ENCODE measurements around the gene BPIFB3. TPM values are rescaled to one million over a fixed set of nuclear protein-coding genes. Genes with fewer than 3 reads are reported as not detected.
"Not testable (repeated sequence)": the region's sequence is repeated elsewhere in the genome, so short reads cannot be mapped to it uniquely, and the experiment has no call there.

The BPIFB3 gene
- total RNA-seq, 1 donor from 2014 or later, result not detected

GRCh38 chr20:33075281-33075680 lies 21.6 kb downstream of the BPIFB3 start:
- DNase-seq, result no peak
- intact Hi-C loops (cut with micrococcal nuclease), result no loop called here

DNA sequence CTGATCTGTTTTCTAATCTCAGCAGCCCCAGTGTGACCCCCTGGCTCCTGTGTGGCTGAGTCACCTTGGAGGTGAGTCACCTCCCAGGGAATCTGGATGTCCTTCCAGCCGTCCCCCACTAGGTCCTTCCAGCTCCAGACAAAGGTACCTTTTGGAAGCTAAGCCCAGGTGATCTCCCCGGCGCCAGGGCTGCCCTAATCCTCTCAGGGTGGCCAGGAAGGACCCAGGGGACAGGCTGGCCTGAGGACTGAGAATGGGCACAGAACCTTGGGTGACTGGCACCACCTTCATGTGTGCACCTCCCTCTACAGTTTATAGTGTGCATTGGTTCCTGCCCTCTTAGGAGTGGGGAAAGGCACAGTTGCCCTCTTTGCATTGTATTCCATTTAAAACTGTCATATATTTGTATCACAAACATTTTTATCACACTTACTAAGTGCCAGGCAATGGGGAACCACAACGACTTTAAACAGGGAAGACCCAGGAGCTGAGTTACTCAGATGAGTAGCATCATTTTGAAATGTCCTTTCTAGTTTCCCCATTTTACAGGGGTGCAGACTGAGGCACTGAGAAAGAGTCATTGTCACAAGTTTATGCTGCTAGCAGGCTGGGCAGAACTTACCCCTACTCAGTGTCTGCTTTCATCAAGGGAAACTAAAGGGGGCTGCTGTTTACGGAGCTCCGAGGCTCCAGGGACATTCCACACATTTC lies 23.1 kb downstream of the BPIFB3 start:
- intact Hi-C loops (cut with micrococcal nuclease), result no loop called here
- ATAC-seq, result no peak
- no peak for DNase-seq

More at GRCh38 chr20:33075281-33075680, 21.6 kb downstream of the BPIFB3 start:
- ATAC-seq, result no peak

DNA sequence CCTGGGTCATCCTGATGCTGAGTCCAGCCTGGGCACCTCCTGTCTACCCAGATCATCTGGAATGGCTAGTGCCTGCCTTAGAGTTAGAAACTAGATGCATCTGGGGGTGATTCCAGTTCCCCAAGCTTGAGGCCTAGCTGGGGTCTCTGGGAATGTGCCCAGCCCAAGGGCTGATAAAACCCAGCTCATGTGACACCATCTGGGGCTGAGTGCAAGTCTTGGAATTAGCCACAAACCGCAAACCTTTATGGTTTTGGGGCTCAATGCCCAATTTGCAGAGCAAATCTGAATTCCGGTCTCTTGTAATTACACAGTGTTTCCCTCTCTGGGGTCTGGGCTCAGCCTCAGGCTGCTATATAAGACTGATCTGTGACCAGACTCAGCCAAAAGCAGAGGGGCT lies 25.6 kb downstream of the BPIFB3 start, which contains the start of gene BPIFB4:
BPIFB4 (plus strand) TSS at position 385 of the 400 bp plus-strand sequence. CDS start 1,884 bp downstream, outside the sequence.
- ATAC-seq (no peak), DNase-seq (no peak)
- intact Hi-C loops (cut with micrococcal nuclease), result no loop called here

- intact Hi-C loops (cut with micrococcal nuclease), result no loop called here
- ATAC-seq (no peak), DNase-seq (no peak)
Measured at GRCh38 chr20:33081411-33082154, 27.9 kb downstream of the BPIFB3 start.

DNA sequence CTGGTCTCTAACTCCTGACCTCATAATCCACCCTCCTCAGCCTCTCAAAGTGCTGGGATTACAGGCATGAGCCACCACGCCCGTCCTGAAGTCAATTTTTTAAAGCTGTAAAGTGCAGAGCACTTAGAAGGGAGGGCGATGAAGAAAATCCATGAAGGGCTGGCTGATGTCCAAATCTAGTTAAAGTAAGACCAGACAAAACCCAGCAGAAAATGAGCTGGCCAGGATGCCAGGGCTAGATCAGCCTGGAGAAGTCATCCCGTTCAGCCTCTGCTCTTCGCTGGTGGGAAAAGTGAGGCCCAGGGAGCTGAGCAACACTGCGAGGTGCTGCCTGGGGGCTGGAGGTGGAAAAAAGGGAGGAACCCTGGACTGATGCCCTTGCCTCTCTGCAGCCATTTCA lies 28.8 kb downstream of the BPIFB3 start:
- intact Hi-C loops (cut with micrococcal nuclease), result no loop called here
- DNase-seq (no peak), ATAC-seq (no peak)

- DNase-seq (no peak), ATAC-seq (no peak)
- intact Hi-C loops (cut with micrococcal nuclease), result no loop called here
Measured at GRCh38 chr20:33083544-33084340, 30.0 kb downstream of the BPIFB3 start.

GRCh38 chr20:33084722-33085121 lies 31.0 kb downstream of the BPIFB3 start:
- ATAC-seq (no peak), DNase-seq (no peak)
- intact Hi-C loops (cut with micrococcal nuclease), result no loop called here

GRCh38 chr20:33086052-33086722 lies 32.5 kb downstream of the BPIFB3 start:
- intact Hi-C loops (cut with micrococcal nuclease), result no loop called here
- ATAC-seq, result no peak
- DNase-seq, result no peak

GRCh38 chr20:33091147-33091546 lies 37.4 kb downstream of the BPIFB3 start:
- no peak for ATAC-seq
- intact Hi-C loops (cut with micrococcal nuclease), result no loop called here
- no peak for DNase-seq

DNA sequence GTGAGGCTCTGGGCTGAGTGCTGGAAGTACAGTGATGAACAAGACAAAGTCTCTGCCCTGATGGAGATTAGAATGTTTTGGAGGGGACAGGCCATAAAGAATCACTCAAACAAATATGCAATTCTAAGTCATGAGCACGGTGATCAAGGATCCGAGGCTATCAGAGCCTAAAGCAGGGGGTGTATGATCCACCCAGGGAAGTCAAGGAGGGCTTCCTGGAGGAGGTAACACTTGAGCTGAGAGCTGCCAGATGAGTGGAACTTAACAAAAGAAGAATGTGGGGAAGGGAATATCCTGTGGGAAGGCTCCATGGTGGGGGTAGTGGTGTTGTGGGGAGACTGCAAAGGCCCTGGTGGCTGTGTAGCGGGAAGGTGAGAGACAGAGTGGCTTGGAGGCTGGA lies 38.0 kb downstream of the BPIFB3 start:
- intact Hi-C loops (cut with micrococcal nuclease), result no loop called here
- ATAC-seq (no peak), DNase-seq (no peak)

GRCh38 chr20:33092361-33092760 lies 38.7 kb downstream of the BPIFB3 start:
- intact Hi-C loops (cut with micrococcal nuclease), result no loop called here
- DNase-seq (no peak), ATAC-seq (no peak)

DNA sequence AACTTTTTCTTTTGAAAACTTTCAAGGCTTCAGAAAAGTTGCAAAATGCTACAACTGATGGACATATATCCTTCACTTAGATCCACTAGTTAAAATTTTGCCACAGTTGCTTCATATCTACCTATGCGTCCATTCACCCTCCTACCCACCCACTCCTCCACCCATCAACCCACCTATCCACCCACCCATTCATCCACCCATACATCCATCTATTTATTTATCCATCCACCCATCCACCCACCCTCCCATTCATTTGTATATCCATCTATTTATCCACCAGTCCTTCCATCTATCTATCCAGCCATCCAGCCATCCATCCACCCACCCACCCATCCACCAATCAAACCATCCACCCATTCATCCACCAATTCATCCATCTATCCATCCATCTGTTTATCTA lies 39.4 kb downstream of the BPIFB3 start:
- ATAC-seq (no peak), DNase-seq (no peak)
- intact Hi-C loops (cut with micrococcal nuclease), result no loop called here

- ATAC-seq (no peak), DNase-seq (no peak)
- intact Hi-C loops (cut with micrococcal nuclease), result no loop called here
Measured at GRCh38 chr20:33093582-33093981, 39.9 kb downstream of the BPIFB3 start.

DNA sequence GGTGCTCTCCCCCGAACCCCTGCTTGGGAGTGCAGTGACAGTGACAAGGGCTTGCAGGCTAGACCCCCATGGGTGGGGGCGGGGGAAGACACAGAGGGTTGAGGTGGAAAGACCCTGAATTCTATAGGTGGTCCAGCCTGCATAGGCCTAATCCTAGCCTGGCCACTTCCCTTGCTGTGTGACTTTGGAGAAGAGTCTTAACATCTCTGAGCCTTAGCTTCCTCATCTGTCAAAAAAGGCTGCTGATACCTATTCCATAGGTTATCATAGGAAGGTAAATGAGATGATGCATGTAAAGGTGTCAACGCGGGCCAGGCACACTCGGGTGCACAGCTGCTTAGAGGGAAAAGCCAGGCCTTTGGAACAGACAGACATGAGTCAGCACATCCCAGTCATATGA lies 41.5 kb downstream of the BPIFB3 start:
- ATAC-seq, result no peak
- intact Hi-C loops (cut with micrococcal nuclease), result no loop called here
- no peak for DNase-seq

DNA sequence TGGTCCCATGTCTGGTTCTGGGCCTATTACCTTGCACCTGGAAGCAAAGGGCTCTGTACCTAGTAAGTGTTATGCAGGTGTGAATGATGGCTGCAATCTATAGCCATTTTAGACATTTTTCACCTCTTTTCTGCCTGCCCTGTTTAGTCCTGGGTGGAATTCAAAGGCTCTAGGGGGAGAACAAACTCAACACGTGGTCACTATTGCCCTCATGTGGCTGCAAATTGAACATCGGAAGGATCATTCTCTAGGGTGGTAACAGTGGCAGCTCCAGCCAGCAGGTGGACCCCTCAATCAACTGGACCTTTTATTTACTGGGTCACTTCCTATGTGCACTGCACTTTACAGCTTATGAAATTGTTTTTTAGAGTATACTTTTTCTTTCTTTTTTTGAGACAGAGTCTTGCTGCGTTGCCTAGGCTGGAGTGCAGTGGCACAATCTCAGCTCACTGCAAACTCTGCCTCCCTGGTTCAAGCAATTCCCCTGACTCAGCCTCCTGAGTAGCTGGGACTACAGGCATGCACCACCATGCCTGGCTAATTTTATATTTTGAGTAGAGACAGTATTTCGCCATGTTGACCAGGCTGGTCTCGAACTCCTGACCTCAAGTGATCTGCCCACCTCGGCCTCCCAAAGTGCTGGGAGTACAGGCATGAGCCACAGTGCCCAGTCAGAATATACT lies 42.3 kb downstream of the BPIFB3 start:
- intact Hi-C loops (cut with micrococcal nuclease), result not testable (repeated sequence)
- DNase-seq (peak; percentile 42), ATAC-seq (peak; percentile 85)

DNA sequence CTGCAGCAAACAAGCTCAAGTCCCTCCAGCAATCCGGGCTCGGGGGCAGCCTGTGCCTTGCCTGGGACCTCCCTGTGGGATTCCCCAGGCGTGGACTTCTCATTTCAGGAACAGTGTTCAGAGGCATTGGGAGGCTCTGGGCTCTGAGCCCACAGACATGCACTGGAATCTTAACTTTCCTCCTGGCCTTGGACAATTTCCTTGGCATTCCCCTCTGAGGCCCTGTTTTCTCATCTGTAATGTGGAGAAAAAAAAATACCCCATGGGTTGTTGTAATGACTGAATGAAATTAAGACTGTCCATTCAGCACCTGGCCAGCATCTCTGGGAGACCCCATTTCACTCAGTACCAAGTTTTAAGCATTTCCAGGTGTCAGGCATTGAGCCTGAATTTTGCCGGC lies 43.3 kb downstream of the BPIFB3 start:
- no peak for DNase-seq
- intact Hi-C loops (cut with micrococcal nuclease), result no loop called here
- no peak for ATAC-seq

GRCh38 chr20:33099843-33100538 lies 46.3 kb downstream of the BPIFB3 start:
- DNase-seq (no peak), ATAC-seq (no peak)
- intact Hi-C loops (cut with micrococcal nuclease), result no loop called here

DNA sequence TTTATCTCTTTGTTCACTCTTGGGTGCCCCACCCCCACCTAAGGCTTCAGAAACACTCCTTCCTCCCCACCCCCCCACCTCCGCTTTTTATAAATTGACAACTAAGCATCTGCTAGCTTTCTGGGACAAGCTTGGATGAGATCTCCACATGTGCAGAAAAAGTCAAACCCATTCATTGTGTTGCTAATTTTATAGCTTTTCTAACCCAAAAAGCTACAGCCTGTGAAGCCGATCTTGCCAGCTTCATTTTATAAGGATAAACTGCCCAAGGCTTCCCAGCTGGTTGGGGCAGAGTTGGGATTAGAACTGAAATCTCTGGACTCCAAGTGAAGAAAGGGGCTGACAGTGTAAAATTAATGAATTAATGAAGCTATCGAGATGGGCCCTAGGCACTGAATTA lies 49.9 kb downstream of the BPIFB3 start:
- no peak for DNase-seq
- intact Hi-C loops (cut with micrococcal nuclease), result no loop called here
- no peak for ATAC-seq

Measured in left ventricle myocardium superior (tissue), 1 donor.